ENCODE data around the gene NHP2.

- TF ChIP-seq CTCF (IDR thresholded peaks at IDR 0.05) (no peak), POLR2A (IDR thresholded peaks at IDR 0.05) (no peak)
These were observed 35.7 kb upstream of the NHP2 start for GRCh38 chr5:178189433-178189832.

Data from suprapubic skin (tissue), 3 donors.